ENCODE measurements around the gene TMEFF2.

TMEFF2 gene

GRCh38 chr2:191917967-191918651, 276.6 kb downstream of the TMEFF2 start:
- DNase-seq (ENCODE audit: low spot score in 2 of 2) (no peak), ATAC-seq (ENCODE audit: low read depth) (no peak)

DNA sequence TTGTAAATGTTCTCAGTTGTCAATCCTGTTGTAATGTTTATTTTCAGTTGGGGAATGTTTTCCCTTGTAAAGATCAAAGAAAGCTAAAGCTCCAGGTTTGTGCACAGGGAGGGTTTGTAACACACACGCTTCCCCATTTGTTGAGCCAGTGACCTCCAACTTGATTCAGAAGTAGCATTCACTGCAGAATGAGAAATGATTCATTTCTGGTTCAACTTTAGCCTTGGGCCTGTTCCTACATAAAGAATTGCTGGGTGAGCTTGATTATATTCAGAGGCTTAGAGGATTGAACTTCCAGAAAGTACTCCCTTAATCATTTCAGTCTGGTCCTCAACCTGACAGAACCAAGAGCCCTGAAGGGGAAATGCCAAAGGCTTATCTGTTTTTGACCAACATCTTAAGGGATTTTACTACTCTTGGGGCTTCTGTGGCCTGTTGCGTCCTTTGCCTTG, 277.3 kb downstream of the TMEFF2 start:
- no peaks in the 10 kb centered on the region for H3K36me3 Mint-ChIP-seq
- H3K4me1 Mint-ChIP-seq = no peaks in the 10 kb centered on the region
- H3K4me3 Mint-ChIP-seq = no peak overlapping the region
- DNase-seq (ENCODE audit: low spot score in 2 of 2) = no peak
- H3K27me3 Mint-ChIP-seq = peaks cover 2% of the 10 kb centered on the region
- ATAC-seq (ENCODE audit: low read depth) = no peak
- H3K9me3 Mint-ChIP-seq = no peaks in the 10 kb centered on the region
- H3K27ac Mint-ChIP-seq = no peak overlapping the region

More at GRCh38 chr2:191917967-191918651, 276.6 kb downstream of the TMEFF2 start:
- Mint-ChIP-seq H3K36me3 (no peaks in the 10 kb centered on the region), H3K4me3 (no peak overlapping the region), H3K27me3 (peaks cover 2% of the 10 kb centered on the region), H3K27ac (no peak overlapping the region), H3K4me1 (peaks cover 2% of the 10 kb centered on the region), H3K9me3 (no peaks in the 10 kb centered on the region)

DNA sequence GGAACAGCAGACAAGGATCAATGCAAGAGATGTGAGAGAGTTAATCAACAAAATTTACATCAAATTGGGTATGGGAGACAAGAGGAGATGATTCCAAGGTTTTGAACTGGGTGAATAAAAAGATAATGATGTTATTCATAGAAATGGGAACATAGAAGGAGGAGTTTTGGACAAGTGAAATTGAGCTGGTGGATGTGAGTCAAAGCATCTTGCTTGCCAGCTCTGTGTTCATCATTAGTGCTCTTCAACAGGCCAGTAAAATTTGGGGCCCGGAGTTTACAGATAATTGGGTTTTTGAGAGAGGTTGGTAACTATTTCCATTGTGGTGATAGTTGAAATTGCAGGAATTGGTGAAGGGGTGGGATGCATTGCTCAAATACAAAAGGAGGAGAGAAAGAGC, 277.9 kb downstream of the TMEFF2 start:
- ATAC-seq (ENCODE audit: low read depth) (no peak), DNase-seq (ENCODE audit: low spot score in 2 of 2) (no peak)
- Mint-ChIP-seq H3K4me1 (no peaks in the 10 kb centered on the region), H3K36me3 (no peaks in the 10 kb centered on the region), H3K27me3 (peaks cover 2% of the 10 kb centered on the region), H3K9me3 (no peaks in the 10 kb centered on the region), H3K4me3 (no peak overlapping the region), H3K27ac (no peak overlapping the region)

GRCh38 chr2:191915750-191916149, 279.0 kb downstream of the TMEFF2 start:
- Mint-ChIP-seq H3K9me3 (no peaks in the 10 kb centered on the region), H3K4me3 (no peak overlapping the region), H3K4me1 (no peaks in the 10 kb centered on the region), H3K27ac (no peak overlapping the region), H3K36me3 (no peaks in the 10 kb centered on the region), H3K27me3 (peaks cover 2% of the 10 kb centered on the region)
- ATAC-seq (ENCODE audit: low read depth) = no peak
- DNase-seq (ENCODE audit: low spot score in 2 of 2) = no peak

DNA sequence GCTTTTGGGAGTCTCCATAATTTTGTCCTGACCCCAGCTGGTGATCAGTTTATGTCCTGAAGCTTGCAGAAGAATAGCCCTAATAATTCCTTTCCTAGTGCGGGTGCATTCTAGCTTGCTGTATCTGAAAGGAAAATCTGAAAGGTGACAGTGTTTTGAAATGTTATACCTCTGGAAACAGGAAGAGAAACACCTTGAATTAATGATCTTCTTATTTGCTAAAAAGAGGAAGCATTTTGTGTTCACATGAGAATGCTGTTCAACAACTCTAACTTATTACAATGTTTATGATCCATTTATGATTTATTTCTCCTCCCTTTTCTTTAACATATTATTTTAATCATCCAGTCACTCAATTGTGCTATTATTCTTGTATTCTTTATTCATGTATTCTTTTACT, 280.9 kb downstream of the TMEFF2 start:
- ATAC-seq (ENCODE audit: low read depth) (no peak), DNase-seq (ENCODE audit: low spot score in 2 of 2) (no peak)
- H3K27me3 Mint-ChIP-seq = peaks cover 4% of the 10 kb centered on the region
- H3K9me3 Mint-ChIP-seq = no peaks in the 10 kb centered on the region
- H3K4me1 Mint-ChIP-seq = no peaks in the 10 kb centered on the region
- H3K36me3 Mint-ChIP-seq = no peaks in the 10 kb centered on the region
- no peak overlapping the region for H3K4me3 Mint-ChIP-seq
- no peak overlapping the region for H3K27ac Mint-ChIP-seq

DNA sequence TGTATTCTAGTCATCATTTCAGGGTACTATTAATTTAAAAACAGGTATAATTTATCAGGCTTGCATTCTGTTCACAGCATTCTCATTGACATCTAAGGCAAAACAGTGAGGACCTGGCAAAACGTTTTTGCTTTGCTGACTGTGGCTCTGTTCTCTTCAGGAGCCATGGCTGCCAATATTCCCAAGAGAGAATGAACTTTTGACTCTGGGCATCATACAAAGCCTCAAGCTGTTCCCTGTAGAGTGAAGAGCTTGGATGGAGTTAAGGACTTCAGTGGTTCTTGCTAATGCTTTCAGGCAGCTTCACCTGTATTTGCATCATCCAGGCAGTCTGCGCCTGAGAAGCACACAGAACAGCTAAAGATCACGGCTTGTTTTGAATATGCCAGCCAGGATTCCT, 282.0 kb downstream of the TMEFF2 start:
- H3K36me3 Mint-ChIP-seq = no peaks in the 10 kb centered on the region
- H3K9me3 Mint-ChIP-seq = no peaks in the 10 kb centered on the region
- H3K4me3 Mint-ChIP-seq = no peak overlapping the region
- no peak overlapping the region for H3K27ac Mint-ChIP-seq
- DNase-seq (ENCODE audit: low spot score in 2 of 2) (no peak), ATAC-seq (ENCODE audit: low read depth) (no peak)
- peaks cover 4% of the 10 kb centered on the region for H3K27me3 Mint-ChIP-seq
- no peaks in the 10 kb centered on the region for H3K4me1 Mint-ChIP-seq

DNA sequence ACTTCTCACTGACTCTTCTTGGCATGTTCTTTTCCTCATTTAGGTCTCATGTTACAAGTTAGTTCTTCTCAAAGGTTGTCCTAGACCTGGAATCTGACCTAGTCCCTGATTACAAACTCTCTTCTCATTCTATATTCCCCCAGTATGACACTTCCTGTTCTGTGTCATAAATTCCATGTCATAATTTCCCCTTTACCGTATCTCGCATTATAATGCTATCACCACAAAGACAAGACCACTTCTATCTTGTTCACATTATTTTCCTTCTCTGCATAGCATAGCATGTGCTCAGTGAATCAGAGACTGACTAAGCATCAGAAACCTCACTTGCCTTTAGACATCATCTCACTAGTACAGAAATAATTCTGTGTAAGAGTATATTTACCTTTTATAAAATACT, 284.2 kb downstream of the TMEFF2 start:
- no peak overlapping the region for H3K27ac Mint-ChIP-seq
- peaks cover 4% of the 10 kb centered on the region for H3K27me3 Mint-ChIP-seq
- DNase-seq (ENCODE audit: low spot score in 2 of 2) (no peak), ATAC-seq (ENCODE audit: low read depth) (no peak)
- H3K4me1 Mint-ChIP-seq = no peaks in the 10 kb centered on the region
- H3K4me3 Mint-ChIP-seq = no peak overlapping the region
- H3K36me3 Mint-ChIP-seq = no peaks in the 10 kb centered on the region
- no peaks in the 10 kb centered on the region for H3K9me3 Mint-ChIP-seq

DNA sequence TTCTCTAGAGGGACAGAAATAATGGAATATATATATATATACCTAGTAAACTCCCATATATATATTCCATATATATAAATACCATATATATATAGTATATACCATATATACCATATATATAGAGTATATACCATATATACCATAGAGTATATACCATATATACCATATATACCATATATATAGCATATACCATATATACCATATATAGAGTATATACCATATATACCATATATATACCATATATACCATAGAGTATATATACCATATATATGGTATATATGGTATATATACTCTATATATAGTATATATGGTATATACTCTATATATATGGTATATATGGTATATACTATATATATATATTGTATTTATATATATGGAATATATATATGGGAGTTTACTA, 285.9 kb downstream of the TMEFF2 start:
- Mint-ChIP-seq H3K27ac (no peak overlapping the region), H3K36me3 (no peaks in the 10 kb centered on the region), H3K4me3 (no peak overlapping the region), H3K27me3 (peaks cover 4% of the 10 kb centered on the region), H3K4me1 (no peaks in the 10 kb centered on the region), H3K9me3 (no peaks in the 10 kb centered on the region)
- ATAC-seq (ENCODE audit: low read depth) (no peak), DNase-seq (ENCODE audit: low spot score in 2 of 2) (no peak)

DNA sequence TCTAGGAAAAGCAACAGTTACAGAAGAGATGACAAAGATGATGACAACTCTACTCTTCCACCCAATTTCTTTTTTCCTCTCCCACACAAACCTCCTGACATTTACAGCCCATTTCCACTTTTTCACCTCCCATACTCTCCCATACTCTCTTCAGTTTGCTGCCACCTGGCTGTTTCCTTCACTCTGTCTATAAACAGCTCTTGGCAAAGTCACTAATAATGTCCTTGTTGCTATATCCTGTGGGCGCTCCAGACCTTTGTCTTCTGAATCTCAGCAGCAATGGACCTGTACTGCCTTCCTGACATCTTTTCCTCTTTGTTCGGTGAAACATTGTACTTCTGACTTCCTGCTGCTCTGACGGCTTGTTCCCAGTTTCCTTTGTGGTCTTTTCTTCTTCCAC, 287.2 kb downstream of the TMEFF2 start:
- H3K36me3 Mint-ChIP-seq = no peaks in the 10 kb centered on the region
- H3K4me3 Mint-ChIP-seq = no peak overlapping the region
- H3K27me3 Mint-ChIP-seq = peaks cover 4% of the 10 kb centered on the region
- DNase-seq (ENCODE audit: low spot score in 2 of 2) = no peak
- ATAC-seq (ENCODE audit: low read depth) = no peak
- no peak overlapping the region for H3K27ac Mint-ChIP-seq
- peaks cover 1% of the 10 kb centered on the region for H3K9me3 Mint-ChIP-seq
- no peaks in the 10 kb centered on the region for H3K4me1 Mint-ChIP-seq

GRCh38 chr2:191907091-191907490, 287.6 kb downstream of the TMEFF2 start:
- no peak overlapping the region for H3K27ac Mint-ChIP-seq
- no peak overlapping the region for H3K4me3 Mint-ChIP-seq
- H3K4me1 Mint-ChIP-seq = no peaks in the 10 kb centered on the region
- DNase-seq (ENCODE audit: low spot score in 2 of 2) (no peak), ATAC-seq (ENCODE audit: low read depth) (no peak)
- no peaks in the 10 kb centered on the region for H3K36me3 Mint-ChIP-seq
- H3K9me3 Mint-ChIP-seq = peaks cover 1% of the 10 kb centered on the region
- peaks cover 4% of the 10 kb centered on the region for H3K27me3 Mint-ChIP-seq

- Mint-ChIP-seq H3K4me1 (no peaks in the 10 kb centered on the region), H3K9me3 (peaks cover 4% of the 10 kb centered on the region), H3K27me3 (peaks cover under 1% of the 10 kb centered on the region), H3K4me3 (no peak overlapping the region), H3K27ac (no peak overlapping the region), H3K36me3 (no peaks in the 10 kb centered on the region)
- DNase-seq (ENCODE audit: low spot score in 2 of 2) = no peak
- ATAC-seq (ENCODE audit: low read depth) = no peak
These were observed 289.4 kb downstream of the TMEFF2 start for GRCh38 chr2:191905336-191905735.

DNA sequence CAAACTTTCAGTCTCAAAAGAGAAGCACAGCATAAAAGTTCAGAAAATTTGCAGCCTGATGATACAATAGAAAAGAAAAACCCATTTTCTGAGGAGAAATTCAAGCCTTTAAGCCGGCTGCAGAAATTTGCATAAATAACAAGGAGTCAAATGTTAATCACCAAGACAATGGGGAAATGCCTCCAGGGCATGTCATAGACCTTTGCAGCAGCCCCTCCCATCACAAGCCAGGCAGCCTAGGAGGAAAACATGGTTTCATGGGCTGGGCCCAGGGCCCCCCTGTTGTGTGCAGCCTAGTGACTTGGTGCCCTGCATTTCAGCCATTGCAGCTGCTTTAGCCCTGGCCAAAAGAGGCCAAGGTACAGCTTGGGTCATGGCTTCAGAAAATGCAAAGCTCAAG, 293.7 kb downstream of the TMEFF2 start:
- ATAC-seq (ENCODE audit: low read depth) (no peak), DNase-seq (ENCODE audit: low spot score in 2 of 2) (no peak)
- H3K4me3 Mint-ChIP-seq = no peak overlapping the region
- no peaks in the 10 kb centered on the region for H3K36me3 Mint-ChIP-seq
- peaks cover 4% of the 10 kb centered on the region for H3K9me3 Mint-ChIP-seq
- H3K27me3 Mint-ChIP-seq = no peaks in the 10 kb centered on the region
- no peaks in the 10 kb centered on the region for H3K4me1 Mint-ChIP-seq
- no peak overlapping the region for H3K27ac Mint-ChIP-seq

GRCh38 chr2:191899410-191899809, 295.3 kb downstream of the TMEFF2 start:
- no peaks in the 10 kb centered on the region for H3K36me3 Mint-ChIP-seq
- peaks cover 2% of the 10 kb centered on the region for H3K27me3 Mint-ChIP-seq
- ATAC-seq (ENCODE audit: low read depth) (no peak), DNase-seq (ENCODE audit: low spot score in 2 of 2) (no peak)
- no peak overlapping the region for H3K27ac Mint-ChIP-seq
- no peaks in the 10 kb centered on the region for H3K4me1 Mint-ChIP-seq
- no peak overlapping the region for H3K4me3 Mint-ChIP-seq
- H3K9me3 Mint-ChIP-seq = peaks cover 4% of the 10 kb centered on the region

Measured in memory B cell (primary cell).